K562 (cell line): Measurements from ENCODE around the gene ARID3B. TPM values are rescaled to one million over a fixed set of nuclear protein-coding genes. Genes with fewer than 3 reads are reported as not detected.

Experiments used
- EP300 ChIP-seq: IDR thresholded peaks from 2 replicates; pipeline ENCODE4 v1.6.1; 2012; ENCODE audit warnings: low read length, improper control_type of control experiment
- JUND ChIP-seq, 2 experiments: IDR thresholded peaks; 2 replicates in 1 of 2; 3 replicates in 1 of 2; pipeline ENCODE4 v1.6.1; 2011; ENCODE audit warnings: borderline replicate concordance in 2 of 2, low read depth in 2 of 2, low read length in 2 of 2, improper control_type of control experiment in 1 of 2, missing biosample characterization in 1 of 2, missing genetic modification characterization in 1 of 2, missing genetic modification reagents in 1 of 2
- MTA3 ChIP-seq: fragments of 450-650 bp; formaldehyde crosslinking; IDR thresholded peaks from 2 replicates; pipeline ENCODE4 v1.6.1; 2017; ENCODE audit warnings: mild to moderate bottlenecking, borderline replicate concordance
- MXI1 ChIP-seq: IDR thresholded peaks from 2 replicates; pipeline ENCODE4 v1.6.1; 2011; ENCODE audit warnings: low read depth, mild to moderate bottlenecking, improper control_type of control experiment, low read length
- PRPF4 ChIP-seq: fragments of 200-400 bp; formaldehyde crosslinking; IDR thresholded peaks from one replicate; pipeline ENCODE4 v1.6.1; 2017; ENCODE audit warnings: low read length, low read depth, mild to moderate bottlenecking; ENCODE audit not compliant: insufficient read depth, poor library complexity, severe bottlenecking
- SMARCA4 ChIP-seq: fragments of 450-650 bp; IDR thresholded peaks from 2 replicates; pipeline ENCODE4 v1.6.1; 2016
- ZC3H4 ChIP-seq: sonication (generic); formaldehyde crosslinking; IDR thresholded peaks from 2 replicates; pipeline ENCODE4 v1.9.0; 2021; ENCODE audit warnings: missing genetic modification reagents, borderline replicate concordance
- ZNF184 ChIP-seq: sonication (generic); formaldehyde crosslinking; IDR thresholded peaks from 2 replicates; pipeline ENCODE4 v1.5.0; 2020; ENCODE audit warnings: missing genetic modification reagents
- ZNF239 ChIP-seq: fragments of 250-450 bp; sonication (Bioruptor Pico); IDR thresholded peaks from 2 replicates; pipeline ENCODE4 v1.4.0; 2020; ENCODE audit warnings: mild to moderate bottlenecking
- polyA plus RNA-seq, 8 experiments: library from polyadenylated mRNA; depleted of rRNA in 4 of 8; stranded (reverse) in 5 of 8; unstranded in 3 of 8; fragments of >200 nt; fragmentation: Nextera tagmentation in 2 of 8; fragmentation: Illumina TruSeq in 1 of 8; extraction: Ambion mirVana in 2 of 8; extraction: Trizol in 1 of 8; gene quantifications; 2 replicates each; pipeline versions ENCODE4 v1.2.1 to v1.2.3, GENCODE V29; 2011 to 2014; ENCODE audit warnings: inconsistent platforms in 1 of 8, missing spikeins in 1 of 8
- total RNA-seq, 7 experiments: library from RNA; depleted of rRNA in 6 of 7; stranded (reverse); fragments of >200 nt in 6 of 7; fragmentation: Illumina TruSeq in 2 of 7; extraction: Trizol in 2 of 7; gene quantifications; 2 replicates each; pipeline versions ENCODE4 v1.2.1 to v1.2.3, GENCODE V29; 2011 to 2021; ENCODE audit warnings: low replicate concordance in 1 of 7
- TF ChIP-seq, protein P1 (sequence below): fragments of 250-450 bp; sonication (Bioruptor Pico); IDR thresholded peaks from 2 replicates; pipeline ENCODE4 v1.4.0; 2020; ENCODE audit warnings: borderline replicate concordance
- TF ChIP-seq, protein P2 (sequence below), 2 experiments: fragments of 450-650 bp in 1 of 2; sonication (generic) in 1 of 2; formaldehyde crosslinking in 1 of 2; IDR thresholded peaks in 1 of 2; conservative IDR thresholded peaks in 1 of 2; 2 replicates each; pipeline versions ENCODE4 v1.6.1 to v1.8.1; 2016 to 2023; ENCODE audit warnings: mild to moderate bottlenecking in 2 of 2, moderate library complexity in 2 of 2, inconsistent platforms in 1 of 2, missing genetic modification reagents in 1 of 2
- TF ChIP-seq, protein P3 (sequence below): IDR thresholded peaks from 2 replicates; pipeline ENCODE4 v1.6.1; 2014; ENCODE audit warnings: antibody characterized with exemption
- TF ChIP-seq, protein P4 (sequence below), 2 experiments: fragments of 450-650 bp; formaldehyde crosslinking in 1 of 2; IDR thresholded peaks; 2 replicates each; pipeline versions ENCODE4 v1.4.0 to v1.6.1; 2014 to 2020; ENCODE audit warnings: mild to moderate bottlenecking in 2 of 2, borderline replicate concordance in 1 of 2, low read depth in 1 of 2

Gene ARID3B
- total and polyA plus RNA-seq, 9 of the 15 experiments (the other 6 are each of a cell fraction or from before 2014, with no cell fraction given): 0.32 to 15.1 (median 7.1) TPM

DNA sequence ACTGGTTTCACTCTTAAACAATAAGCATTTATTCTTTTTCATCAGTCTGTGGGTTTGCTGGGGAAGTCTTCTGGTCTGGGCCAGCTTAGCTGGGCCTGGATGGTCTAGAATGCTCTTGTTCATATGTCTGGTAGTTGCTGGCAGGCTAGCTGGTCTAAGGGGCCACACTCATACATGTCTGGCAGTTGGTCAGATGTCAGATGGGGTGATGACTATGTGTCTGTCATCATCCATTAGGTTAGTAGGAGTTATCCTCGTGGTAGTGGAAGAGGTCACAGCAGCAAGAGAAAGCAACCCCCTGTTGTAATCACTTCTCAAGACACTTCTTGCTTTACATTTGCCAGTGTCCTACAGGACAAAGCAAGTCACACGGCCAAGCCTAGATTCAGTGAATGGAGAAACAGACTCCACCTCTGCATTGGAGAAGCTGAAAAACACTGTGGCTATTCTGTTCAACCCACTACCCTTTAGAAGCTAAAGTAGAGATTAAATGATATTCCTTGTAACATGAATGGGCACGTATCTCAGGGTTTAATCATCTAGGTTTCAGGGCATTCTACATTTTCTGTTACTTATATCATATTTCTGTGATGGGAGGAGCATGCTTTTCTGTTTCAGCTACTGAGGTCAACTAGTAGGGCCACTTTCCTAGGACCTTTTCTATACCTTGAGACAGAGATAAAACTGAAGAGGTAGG, 5.5 kb upstream of the ARID3B start (continued):
- TF ChIP-seq PRPF4 (no peak), ZNF184 (CRISPR knock-in tag) (no peak), ZC3H4 (CRISPR knock-in tag) (no peak), SMARCA4 (no peak), EP300 (0 out of 2 replicates have a peak, but pooled peaks have one; percentile 14), MTA3 (no peak), JUND (IDR thresholded peaks at IDR 0.05; ENCODE audit: borderline replicate concordance, low read depth, low read length) (peak; percentile 27; the same call in 1 of the 2 replicates), JUND (tag; IDR thresholded peaks at IDR 0.05; ENCODE audit: borderline replicate concordance, low read depth, low read length) (no peak), ZNF239 (CRISPR knock-in tag) (no peak), MXI1 (no peak)
- TF ChIP-seq, protein P1, sequence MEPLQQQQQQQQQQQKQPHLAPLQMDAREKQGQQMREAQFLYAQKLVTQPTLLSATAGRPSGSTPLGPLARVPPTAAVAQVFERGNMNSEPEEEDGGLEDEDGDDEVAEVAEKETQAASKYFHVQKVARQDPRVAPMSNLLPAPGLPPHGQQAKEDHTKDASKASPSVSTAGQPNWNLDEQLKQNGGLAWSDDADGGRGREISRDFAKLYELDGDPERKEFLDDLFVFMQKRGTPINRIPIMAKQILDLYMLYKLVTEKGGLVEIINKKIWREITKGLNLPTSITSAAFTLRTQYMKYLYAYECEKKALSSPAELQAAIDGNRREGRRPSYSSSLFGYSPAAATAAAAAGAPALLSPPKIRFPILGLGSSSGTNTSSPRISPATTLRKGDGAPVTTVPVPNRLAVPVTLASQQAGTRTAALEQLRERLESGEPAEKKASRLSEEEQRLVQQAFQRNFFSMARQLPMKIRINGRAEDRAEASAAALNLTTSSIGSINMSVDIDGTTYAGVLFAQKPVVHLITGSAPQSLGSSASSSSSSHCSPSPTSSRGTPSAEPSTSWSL (CRISPR knock-in tag): no peak
- TF ChIP-seq, protein P2, sequence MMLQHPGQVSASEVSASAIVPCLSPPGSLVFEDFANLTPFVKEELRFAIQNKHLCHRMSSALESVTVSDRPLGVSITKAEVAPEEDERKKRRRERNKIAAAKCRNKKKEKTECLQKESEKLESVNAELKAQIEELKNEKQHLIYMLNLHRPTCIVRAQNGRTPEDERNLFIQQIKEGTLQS (IDR thresholded peaks at IDR 0.05): peak; percentile 51; the same call in 1 of the 2 replicates
- TF ChIP-seq, protein P2 (CRISPR knock-in tag; conservative IDR thresholded peaks at IDR 0.05): no peak
- TF ChIP-seq, protein P3, sequence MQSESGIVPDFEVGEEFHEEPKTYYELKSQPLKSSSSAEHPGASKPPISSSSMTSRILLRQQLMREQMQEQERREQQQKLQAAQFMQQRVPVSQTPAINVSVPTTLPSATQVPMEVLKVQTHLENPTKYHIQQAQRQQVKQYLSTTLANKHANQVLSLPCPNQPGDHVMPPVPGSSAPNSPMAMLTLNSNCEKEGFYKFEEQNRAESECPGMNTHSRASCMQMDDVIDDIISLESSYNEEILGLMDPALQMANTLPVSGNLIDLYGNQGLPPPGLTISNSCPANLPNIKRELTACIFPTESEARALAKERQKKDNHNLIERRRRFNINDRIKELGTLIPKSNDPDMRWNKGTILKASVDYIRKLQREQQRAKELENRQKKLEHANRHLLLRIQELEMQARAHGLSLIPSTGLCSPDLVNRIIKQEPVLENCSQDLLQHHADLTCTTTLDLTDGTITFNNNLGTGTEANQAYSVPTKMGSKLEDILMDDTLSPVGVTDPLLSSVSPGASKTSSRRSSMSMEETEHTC: no peak
- TF ChIP-seq, protein P4, sequence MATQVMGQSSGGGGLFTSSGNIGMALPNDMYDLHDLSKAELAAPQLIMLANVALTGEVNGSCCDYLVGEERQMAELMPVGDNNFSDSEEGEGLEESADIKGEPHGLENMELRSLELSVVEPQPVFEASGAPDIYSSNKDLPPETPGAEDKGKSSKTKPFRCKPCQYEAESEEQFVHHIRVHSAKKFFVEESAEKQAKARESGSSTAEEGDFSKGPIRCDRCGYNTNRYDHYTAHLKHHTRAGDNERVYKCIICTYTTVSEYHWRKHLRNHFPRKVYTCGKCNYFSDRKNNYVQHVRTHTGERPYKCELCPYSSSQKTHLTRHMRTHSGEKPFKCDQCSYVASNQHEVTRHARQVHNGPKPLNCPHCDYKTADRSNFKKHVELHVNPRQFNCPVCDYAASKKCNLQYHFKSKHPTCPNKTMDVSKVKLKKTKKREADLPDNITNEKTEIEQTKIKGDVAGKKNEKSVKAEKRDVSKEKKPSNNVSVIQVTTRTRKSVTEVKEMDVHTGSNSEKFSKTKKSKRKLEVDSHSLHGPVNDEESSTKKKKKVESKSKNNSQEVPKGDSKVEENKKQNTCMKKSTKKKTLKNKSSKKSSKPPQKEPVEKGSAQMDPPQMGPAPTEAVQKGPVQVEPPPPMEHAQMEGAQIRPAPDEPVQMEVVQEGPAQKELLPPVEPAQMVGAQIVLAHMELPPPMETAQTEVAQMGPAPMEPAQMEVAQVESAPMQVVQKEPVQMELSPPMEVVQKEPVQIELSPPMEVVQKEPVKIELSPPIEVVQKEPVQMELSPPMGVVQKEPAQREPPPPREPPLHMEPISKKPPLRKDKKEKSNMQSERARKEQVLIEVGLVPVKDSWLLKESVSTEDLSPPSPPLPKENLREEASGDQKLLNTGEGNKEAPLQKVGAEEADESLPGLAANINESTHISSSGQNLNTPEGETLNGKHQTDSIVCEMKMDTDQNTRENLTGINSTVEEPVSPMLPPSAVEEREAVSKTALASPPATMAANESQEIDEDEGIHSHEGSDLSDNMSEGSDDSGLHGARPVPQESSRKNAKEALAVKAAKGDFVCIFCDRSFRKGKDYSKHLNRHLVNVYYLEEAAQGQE (IDR thresholded peaks at IDR 0.05; ENCODE audit: borderline replicate concordance): no peak
- TF ChIP-seq, protein P4 (CRISPR knock-in tag; IDR thresholded peaks at IDR 0.05; ENCODE audit: low read depth): no peak
